SW480 (cell line): ENCODE results near the gene CAPN14.

Source experiments
- DNase-seq: peaks from one replicate; pipeline ENCODE4 v3.0.0-alpha.2; 2016; ENCODE audit warnings: low spot score

The CAPN14 gene

GRCh38 chr2:31241625-31242270 lies 24.4 kb upstream of the CAPN14 start:
- DNase-seq = no peak

- DNase-seq = no peak
These were observed 23.4 kb upstream of the CAPN14 start for GRCh38 chr2:31240381-31241365.

- DNase-seq = no peak
These were observed 22.4 kb upstream of the CAPN14 start for GRCh38 chr2:31239593-31240177.

GRCh38 chr2:31238906-31239592 lies 21.7 kb upstream of the CAPN14 start:
- DNase-seq = no peak

- DNase-seq = no peak
These were observed 21.0 kb upstream of the CAPN14 start for GRCh38 chr2:31238126-31238905.

GRCh38 chr2:31237348-31238017 lies 20.2 kb upstream of the CAPN14 start:
- no peak for DNase-seq

GRCh38 chr2:31236433-31237205 lies 19.3 kb upstream of the CAPN14 start:
- no peak for DNase-seq

- DNase-seq = no peak
These were observed 18.2 kb upstream of the CAPN14 start for GRCh38 chr2:31235504-31235902.

GRCh38 chr2:31234683-31235503 lies 17.6 kb upstream of the CAPN14 start:
- DNase-seq = no peak

- DNase-seq = no peak
These were observed 16.7 kb upstream of the CAPN14 start, which contains the start of gene EHD3 for GRCh38 chr2:31233741-31234682. EHD3 (plus strand) TSS chr2:31234152; CDS start chr2:31234622, 470 bp downstream.

GRCh38 chr2:31233231-31233630 lies 15.9 kb upstream of the CAPN14 start:
- no peak for DNase-seq

GRCh38 chr2:31232586-31232985 lies 15.3 kb upstream of the CAPN14 start:
- DNase-seq = no peak

- no peak for DNase-seq
These were observed 14.4 kb upstream of the CAPN14 start for GRCh38 chr2:31231571-31232302.

- DNase-seq = no peak
These were observed 13.4 kb upstream of the CAPN14 start for GRCh38 chr2:31230751-31231150.

- no peak for DNase-seq
These were observed 11.4 kb upstream of the CAPN14 start for GRCh38 chr2:31228717-31229116.

GRCh38 chr2:31227711-31228125 lies 10.4 kb upstream of the CAPN14 start:
- no peak for DNase-seq

- no peak for DNase-seq
These were observed 9.8 kb upstream of the CAPN14 start for GRCh38 chr2:31227110-31227509.
